Measurements from ENCODE around the gene TOGARAM2. TPM values are rescaled to one million over a fixed set of nuclear protein-coding genes. Genes with fewer than 3 reads are reported as not detected.

TOGARAM2 gene
- total RNA-seq, 1 donor from 2014 or later: not detected

DNA sequence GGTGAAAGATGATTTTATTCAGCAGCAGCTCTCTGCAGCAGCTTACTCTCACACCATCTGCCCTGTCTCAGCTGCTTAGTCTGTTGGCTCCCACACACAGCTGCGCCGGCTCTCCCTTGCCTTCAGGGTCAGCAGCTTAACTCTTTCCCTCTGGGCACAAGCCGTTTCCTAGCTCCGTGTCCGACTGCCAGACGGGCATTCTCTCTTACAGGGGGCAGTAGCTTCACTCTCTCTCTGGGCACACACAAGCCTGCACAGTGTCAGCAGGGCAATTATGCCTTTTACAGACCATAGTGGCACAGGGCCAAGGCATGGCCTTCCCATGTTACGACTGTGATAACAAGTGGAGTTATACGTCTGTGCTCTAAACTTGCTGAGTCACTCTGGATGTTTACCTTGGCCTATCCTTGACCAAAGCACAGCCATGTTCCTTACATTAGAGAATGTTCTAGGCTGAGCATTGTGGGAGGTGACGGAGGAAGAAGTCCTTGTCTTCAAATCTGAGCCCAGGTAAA, 61.5 kb downstream of the TOGARAM2 start:
- no peak overlapping the region for H3K4me3 ChIP-seq (ENCODE audit: low read depth, low read length)
- no peaks in the 10 kb centered on the region for H3K36me3 ChIP-seq (ENCODE audit: control insufficient read depth, insufficient read depth, low read length)
- H3K27me3 ChIP-seq (ENCODE audit: control insufficient read depth, insufficient read depth, low read length): peaks cover 4% of the 10 kb centered on the region
- TF ChIP-seq, protein P1, sequence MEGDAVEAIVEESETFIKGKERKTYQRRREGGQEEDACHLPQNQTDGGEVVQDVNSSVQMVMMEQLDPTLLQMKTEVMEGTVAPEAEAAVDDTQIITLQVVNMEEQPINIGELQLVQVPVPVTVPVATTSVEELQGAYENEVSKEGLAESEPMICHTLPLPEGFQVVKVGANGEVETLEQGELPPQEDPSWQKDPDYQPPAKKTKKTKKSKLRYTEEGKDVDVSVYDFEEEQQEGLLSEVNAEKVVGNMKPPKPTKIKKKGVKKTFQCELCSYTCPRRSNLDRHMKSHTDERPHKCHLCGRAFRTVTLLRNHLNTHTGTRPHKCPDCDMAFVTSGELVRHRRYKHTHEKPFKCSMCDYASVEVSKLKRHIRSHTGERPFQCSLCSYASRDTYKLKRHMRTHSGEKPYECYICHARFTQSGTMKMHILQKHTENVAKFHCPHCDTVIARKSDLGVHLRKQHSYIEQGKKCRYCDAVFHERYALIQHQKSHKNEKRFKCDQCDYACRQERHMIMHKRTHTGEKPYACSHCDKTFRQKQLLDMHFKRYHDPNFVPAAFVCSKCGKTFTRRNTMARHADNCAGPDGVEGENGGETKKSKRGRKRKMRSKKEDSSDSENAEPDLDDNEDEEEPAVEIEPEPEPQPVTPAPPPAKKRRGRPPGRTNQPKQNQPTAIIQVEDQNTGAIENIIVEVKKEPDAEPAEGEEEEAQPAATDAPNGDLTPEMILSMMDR (IDR thresholded peaks at IDR 0.05; ENCODE audit: insufficient read depth, low read length, poor library complexity, severe bottlenecking): no peak
- no peak for DNase-seq (ENCODE audit: low read depth)

DNA sequence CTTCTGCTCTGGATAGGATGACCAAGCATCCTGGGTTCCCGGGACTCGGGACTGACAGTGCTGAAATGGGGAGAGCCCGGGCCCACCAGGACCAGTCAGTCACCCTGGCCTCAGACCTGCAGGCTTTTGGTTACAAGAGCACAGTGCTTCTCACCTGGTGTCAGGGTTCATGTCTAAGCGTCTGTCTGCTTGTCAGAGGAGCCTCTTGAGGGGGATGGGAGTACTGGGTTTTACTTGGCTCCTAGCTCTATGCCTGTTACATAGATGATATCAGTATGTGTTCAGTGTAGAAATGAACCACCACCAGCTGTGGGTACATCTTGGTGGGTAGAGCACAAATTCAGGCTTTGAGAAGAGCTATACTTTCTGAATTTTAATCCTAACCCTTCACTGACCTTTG, 63.4 kb downstream of the TOGARAM2 start:
- DNase-seq (ENCODE audit: low read depth): no peak
- no peaks in the 10 kb centered on the region for H3K36me3 ChIP-seq (ENCODE audit: control insufficient read depth, insufficient read depth, low read length)
- H3K27me3 ChIP-seq (ENCODE audit: control insufficient read depth, insufficient read depth, low read length): peaks cover 4% of the 10 kb centered on the region
- TF ChIP-seq, protein P1 (IDR thresholded peaks at IDR 0.05; ENCODE audit: insufficient read depth, low read length, poor library complexity, severe bottlenecking): no peak
- no peak overlapping the region for H3K4me3 ChIP-seq (ENCODE audit: low read depth, low read length)

DNA sequence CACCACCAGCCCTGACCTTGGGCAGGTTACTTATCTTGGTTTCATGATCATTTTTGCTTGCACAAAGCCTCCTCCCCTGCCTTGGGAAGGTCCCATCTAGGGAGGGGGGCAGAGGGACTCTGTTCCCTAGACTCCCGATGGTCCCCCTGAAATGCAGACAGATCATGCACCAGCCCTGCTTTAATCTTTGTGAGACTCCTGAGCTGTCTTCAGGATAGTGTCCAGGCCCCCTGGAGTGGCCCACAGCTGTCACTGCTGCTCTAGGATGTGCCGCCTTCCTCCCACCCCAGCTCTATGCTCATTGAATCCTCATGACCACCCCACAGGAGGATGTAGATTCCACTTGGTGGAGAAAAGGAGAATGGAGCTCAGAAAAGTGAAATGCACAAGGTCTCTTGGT, 65.2 kb downstream of the TOGARAM2 start:
- TF ChIP-seq, protein P1 (IDR thresholded peaks at IDR 0.05; ENCODE audit: insufficient read depth, low read length, poor library complexity, severe bottlenecking): no peak
- H3K4me3 ChIP-seq (ENCODE audit: low read depth, low read length): no peak overlapping the region
- H3K27me3 ChIP-seq (ENCODE audit: control insufficient read depth, insufficient read depth, low read length): peaks cover 4% of the 10 kb centered on the region
- no peaks in the 10 kb centered on the region for H3K36me3 ChIP-seq (ENCODE audit: control insufficient read depth, insufficient read depth, low read length)
- DNase-seq (ENCODE audit: low read depth): no peak

DNA sequence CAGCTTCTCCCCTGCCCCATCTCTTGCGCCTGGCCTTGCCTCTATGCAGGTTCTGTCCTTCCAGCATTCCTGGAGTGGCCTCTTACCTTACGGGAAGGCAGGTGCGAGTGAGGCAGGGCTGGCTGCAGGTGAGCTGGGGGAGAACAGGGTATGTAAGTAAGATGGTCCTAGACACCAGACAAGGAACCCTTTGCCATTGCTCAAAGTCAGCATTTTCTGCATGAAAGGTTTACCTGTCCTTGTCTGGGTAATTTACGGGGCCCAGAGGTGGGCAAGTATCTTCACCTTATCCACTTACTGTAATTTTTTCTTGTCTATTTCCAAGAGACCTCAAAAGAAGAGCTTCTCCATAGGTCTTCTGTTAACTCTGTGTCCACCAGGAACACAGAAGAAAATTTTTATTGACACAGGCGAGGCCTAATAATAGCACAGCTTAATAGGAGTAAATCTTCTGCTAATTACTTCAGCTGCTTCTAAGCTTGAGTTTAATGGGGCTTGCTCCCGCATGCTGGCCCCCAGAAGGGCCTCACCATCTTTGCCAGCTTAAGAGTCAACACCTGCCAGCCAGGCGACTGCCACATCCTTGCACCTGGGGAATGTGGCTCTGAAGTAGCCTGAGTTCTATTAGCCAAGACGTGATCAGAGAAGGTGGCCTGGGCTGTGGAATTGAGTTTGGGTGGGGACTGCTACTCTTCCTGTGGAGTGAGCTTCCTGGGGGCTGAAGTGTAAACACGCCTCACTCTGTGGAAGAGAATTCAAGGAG, 66.2 kb downstream of the TOGARAM2 start:
- Histone ChIP-seq H3K36me3 (ENCODE audit: control insufficient read depth, insufficient read depth, low read length) (no peaks in the 10 kb centered on the region), H3K27me3 (ENCODE audit: control insufficient read depth, insufficient read depth, low read length) (peaks cover 4% of the 10 kb centered on the region), H3K4me3 (ENCODE audit: low read depth, low read length) (no peak overlapping the region)
- TF ChIP-seq, protein P1 (IDR thresholded peaks at IDR 0.05; ENCODE audit: insufficient read depth, low read length, poor library complexity, severe bottlenecking): no peak
- DNase-seq (ENCODE audit: low read depth): no peak

DNA sequence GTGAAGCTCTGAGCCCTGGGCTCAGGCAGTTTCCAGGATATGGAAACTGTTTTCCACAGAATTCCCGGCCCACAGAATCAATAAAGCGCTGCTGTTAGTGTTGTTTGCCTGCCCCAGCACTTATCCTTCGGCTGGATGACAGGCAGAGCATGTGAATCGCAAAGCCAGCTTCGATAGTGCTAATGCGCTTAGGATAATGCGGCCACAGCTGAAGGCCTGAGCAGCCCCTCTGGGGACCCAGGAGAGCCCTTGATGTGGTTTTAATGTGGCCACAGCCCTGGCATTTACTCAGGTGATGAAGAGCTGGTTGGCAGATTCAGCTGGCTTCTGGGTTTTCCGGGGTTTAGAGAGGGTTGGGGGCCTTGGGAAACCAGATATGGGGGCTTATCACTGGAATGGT, 69.5 kb downstream of the TOGARAM2 start:
- TF ChIP-seq, protein P1 (IDR thresholded peaks at IDR 0.05; ENCODE audit: insufficient read depth, low read length, poor library complexity, severe bottlenecking): no peak

DNA sequence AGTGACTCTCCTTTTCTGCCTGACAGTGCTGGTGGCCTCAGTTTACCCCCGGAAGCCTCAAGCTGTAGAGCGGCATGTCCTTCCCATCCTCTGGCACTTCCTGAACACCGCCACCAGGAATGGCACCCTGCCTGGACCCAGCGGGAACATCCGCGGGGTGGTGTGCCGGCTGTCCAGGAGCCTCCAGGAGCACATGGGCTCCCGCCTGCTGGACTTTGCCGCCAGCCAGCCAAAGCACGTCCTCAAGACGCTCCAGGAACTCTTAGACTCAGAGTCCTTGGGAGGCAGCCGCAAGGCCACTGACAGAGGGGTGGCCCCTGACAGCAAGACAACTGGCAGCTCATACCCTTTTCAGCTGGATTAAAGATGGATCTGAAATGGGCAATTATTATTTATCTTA, 70.6 kb downstream of the TOGARAM2 start:
- Histone ChIP-seq H3K4me3 (ENCODE audit: low read depth, low read length) (no peak overlapping the region), H3K27me3 (ENCODE audit: control insufficient read depth, insufficient read depth, low read length) (peaks cover 3% of the 10 kb centered on the region), H3K36me3 (ENCODE audit: control insufficient read depth, insufficient read depth, low read length) (no peaks in the 10 kb centered on the region)
- TF ChIP-seq, protein P1 (IDR thresholded peaks at IDR 0.05; ENCODE audit: insufficient read depth, low read length, poor library complexity, severe bottlenecking): no peak
- DNase-seq (ENCODE audit: low read depth): no peak

More for the DNA sequence above, 69.5 kb downstream of the TOGARAM2 start:
- Histone ChIP-seq H3K27me3 (ENCODE audit: control insufficient read depth, insufficient read depth, low read length) (peaks cover 4% of the 10 kb centered on the region), H3K4me3 (ENCODE audit: low read depth, low read length) (no peak overlapping the region), H3K36me3 (ENCODE audit: control insufficient read depth, insufficient read depth, low read length) (no peaks in the 10 kb centered on the region)
- no peak for DNase-seq (ENCODE audit: low read depth)

Measured in kidney epithelial cell (primary cell).